NOMO-1 treated with DMSO at 0.1 percent for 48 hours (cell line): ENCODE data around the gene CHRM2.

Experiments
- DNase-seq: peaks from one replicate; lab custom pipeline; 2025; ENCODE audit not compliant: unreplicated experiment; lab: John Stamatoyannopoulos, UW

The CHRM2 gene

GRCh38 chr7:136956232-136956631 is 87.8 kb downstream of the CHRM2 start:
- DNase-seq: no peak

GRCh38 chr7:136956671-136957070 is 88.2 kb downstream of the CHRM2 start:
- DNase-seq: no peak

GRCh38 chr7:136957391-136957790 is 88.9 kb downstream of the CHRM2 start:
- no peak for DNase-seq

- no peak for DNase-seq
Observed at GRCh38 chr7:136958016-136958415, 89.6 kb downstream of the CHRM2 start.

- no peak for DNase-seq
Observed at GRCh38 chr7:136964347-136964746, 95.9 kb downstream of the CHRM2 start.

GRCh38 chr7:136966825-136967224 is 98.4 kb downstream of the CHRM2 start:
- no peak for DNase-seq

- DNase-seq: no peak
Observed at GRCh38 chr7:136969761-136970160, 101.3 kb downstream of the CHRM2 start.

- no peak for DNase-seq
Observed at GRCh38 chr7:136971776-136972175, 103.3 kb downstream of the CHRM2 start.

DNA sequence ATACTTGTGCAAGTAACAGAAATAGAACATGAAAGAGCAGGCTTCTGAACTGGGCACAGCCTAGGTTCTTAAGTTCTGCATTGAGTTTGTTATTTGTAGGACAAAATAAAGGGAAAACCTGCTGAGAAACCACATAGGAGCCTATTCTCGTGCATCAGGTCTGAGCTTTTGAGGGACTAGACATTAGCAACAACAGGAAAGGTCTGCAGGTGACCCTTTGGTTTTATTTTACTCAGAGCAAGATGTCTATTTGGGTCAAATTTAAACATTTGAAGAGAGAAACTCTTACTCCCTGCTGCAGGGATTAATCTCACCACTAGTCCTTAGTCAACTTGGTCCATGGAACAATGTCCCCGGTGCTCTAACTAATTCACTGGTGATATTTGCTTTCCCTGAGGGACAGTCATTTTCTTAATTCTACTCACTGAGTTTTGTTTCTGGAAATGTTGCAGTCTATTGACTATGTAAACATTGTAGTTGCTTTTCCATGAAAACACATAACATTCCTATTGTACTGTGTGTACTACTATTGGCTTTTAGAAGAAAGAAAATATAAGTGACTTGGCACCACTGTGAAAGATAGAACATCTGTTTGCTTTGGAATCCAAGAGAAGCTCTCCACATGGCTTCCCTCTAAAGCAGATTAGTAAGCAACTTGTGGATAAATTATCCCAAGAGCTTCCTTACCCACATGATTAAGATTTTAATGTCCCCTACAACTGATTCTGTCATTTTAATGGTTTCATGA is 108.2 kb downstream of the CHRM2 start:
- no peak for DNase-seq

GRCh38 chr7:136993377-136993776 is 124.9 kb downstream of the CHRM2 start:
- no peak for DNase-seq

DNA sequence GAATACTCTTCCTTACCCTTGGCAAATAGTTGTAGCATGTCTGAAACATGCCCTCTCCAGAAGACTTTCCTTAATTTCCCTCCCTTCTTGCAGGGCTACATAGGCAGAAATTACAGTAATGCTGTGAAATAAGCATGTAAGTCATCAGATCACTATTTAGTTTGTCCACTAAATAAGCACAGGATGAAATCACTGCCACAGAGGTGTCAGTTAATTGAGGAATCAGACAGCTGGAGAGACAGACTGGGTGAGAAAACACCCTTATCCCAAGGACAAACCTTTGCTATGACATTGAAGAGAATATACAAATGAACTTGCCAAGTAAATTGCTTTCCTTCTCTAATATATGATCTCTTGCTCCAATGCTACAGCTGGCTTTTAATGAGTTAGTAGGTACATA is 129.3 kb downstream of the CHRM2 start:
- DNase-seq: no peak

DNA sequence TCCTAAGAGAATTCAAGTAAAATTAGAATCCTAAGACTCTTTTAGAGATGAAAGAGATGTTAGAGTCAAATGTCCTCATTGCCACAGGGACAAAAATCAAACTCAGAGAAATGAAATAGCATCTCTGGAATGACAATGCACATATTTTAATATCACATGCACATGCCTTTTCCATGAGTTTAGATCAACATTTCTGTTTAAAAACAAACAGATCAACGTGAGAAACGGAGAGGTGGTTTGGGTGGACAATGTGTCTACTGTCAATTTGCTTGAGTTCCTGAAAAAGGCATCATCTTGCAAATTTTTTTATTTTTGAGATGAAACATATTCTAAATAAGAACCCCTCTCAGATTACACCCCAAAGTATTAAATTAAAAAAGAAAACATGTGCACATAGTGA is 130.0 kb downstream of the CHRM2 start:
- DNase-seq: no peak

- no peak for DNase-seq
Observed at GRCh38 chr7:137000621-137001020, 132.2 kb downstream of the CHRM2 start.

DNA sequence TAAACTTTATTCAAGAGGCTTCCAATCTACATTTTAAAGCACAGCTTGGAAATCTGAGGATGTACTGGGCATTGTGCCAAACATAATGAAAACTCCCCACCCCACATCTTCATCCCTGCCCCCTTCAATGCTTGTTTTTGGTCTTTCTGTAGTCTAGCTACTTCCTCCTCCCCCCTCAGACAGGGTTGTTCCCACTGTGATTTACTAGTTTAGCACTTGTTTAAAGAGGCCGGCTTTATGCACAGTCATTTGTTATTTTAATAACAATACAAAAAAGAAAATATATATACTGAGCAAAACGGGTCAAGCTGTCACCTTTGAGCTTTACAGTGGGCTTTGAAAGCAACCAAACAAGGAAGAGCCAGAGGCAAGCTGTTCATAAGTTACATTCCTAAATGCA is 132.6 kb downstream of the CHRM2 start:
- DNase-seq: no peak

GRCh38 chr7:137001478-137001877 is 133.0 kb downstream of the CHRM2 start:
- DNase-seq: no peak

DNA sequence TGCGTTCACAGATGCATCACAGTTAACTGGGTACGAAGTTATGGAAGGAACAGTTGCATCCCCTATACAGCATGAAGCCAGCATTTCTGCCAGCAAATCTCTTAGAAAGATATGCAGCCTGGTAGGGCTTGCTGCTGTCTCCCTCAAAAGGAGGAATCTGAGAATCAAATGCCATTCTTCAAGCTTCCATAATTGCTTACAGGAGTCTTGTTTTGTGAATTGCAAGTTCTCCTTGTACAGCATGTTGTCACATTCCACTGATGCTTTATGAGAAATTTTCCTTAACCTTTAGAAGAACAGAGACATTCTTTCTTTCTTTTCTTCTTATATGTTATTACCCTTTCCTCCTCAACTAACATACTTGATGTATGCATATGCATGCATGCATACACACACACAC is 134.6 kb downstream of the CHRM2 start:
- no peak for DNase-seq

DNA sequence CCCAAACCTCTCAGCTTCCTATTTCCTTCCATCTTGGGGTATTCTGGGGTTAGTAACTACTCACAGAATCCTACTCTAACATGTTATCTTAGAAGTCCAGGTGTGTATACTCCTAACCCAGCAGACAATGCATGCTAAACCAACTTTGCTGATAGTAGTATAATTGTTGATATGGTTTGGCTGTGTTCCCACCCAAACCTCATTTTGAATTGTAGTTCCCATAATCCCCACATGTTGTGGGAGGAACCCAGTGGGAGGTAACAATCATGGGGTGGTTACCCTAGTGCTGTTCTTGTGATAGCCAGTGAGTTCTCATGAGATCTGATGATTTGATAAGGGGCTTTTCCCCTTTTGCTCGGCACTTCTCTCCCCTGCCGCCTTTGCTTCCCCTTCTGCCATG is 135.1 kb downstream of the CHRM2 start:
- DNase-seq: no peak

DNA sequence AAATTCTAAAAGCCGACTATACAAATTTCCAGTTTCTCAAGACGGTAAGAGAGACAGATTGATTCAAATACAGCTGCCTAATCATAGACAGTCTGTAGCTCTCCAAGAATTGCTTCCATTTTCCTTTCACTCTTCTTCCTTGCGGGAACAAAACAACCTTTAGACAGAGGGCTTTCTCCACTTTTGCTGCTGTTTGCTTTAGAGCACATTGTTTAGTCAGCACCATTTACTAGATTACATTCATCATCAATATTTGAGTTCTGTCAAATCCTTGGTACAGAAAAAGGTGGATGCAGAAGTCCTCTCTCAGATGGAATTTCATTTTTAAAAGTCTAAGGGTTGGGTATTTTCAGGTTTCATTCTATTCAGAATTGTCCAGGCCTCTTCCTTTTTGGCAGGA is 137.4 kb downstream of the CHRM2 start:
- DNase-seq: no peak

DNA sequence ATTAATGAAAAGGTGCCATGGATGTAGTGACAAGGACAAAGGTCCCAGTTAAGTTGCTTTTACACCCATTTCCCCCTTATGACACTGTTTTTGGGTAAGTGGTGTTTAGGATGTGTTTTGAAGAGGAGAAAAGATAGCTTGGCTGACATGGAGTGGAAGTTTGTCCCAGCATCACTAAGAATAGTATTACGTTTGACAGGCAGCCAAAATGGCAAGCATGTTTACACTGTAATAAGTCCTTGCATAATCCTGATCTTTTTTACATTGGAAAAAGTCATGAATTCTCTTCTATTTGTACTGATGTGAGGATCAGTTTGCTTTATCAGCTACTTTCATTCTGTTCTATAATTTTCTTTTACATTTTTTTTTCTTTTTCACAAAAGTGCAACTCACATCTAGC is 137.8 kb downstream of the CHRM2 start:
- no peak for DNase-seq

GRCh38 chr7:137007001-137007694 is 138.7 kb downstream of the CHRM2 start:
- no peak for DNase-seq

DNA sequence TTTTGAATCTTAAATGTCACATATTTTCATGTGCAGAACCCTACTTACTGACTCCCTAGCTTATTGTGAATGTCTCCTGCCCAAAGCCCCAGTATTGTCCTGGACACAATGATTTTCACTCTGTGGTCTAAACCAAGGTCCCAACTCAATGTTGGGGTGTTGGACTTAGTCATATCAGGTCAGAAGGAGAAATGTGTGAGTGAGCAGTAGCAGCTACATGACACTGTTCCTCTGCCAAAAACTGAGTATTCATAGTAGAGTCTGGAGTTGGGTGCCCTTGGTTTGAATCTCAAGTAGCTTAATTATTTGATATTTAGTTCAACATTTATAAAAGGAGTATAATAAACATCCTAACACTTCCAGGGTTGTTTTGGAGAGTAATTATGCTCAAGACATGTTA is 141.0 kb downstream of the CHRM2 start:
- no peak for DNase-seq

DNA sequence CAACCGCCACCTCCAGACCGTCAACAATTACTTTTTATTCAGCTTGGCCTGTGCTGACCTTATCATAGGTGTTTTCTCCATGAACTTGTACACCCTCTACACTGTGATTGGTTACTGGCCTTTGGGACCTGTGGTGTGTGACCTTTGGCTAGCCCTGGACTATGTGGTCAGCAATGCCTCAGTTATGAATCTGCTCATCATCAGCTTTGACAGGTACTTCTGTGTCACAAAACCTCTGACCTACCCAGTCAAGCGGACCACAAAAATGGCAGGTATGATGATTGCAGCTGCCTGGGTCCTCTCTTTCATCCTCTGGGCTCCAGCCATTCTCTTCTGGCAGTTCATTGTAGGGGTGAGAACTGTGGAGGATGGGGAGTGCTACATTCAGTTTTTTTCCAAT is 146.6 kb downstream of the CHRM2 start:
- DNase-seq: no peak

GRCh38 chr7:137017221-137017620 is 148.8 kb downstream of the CHRM2 start:
- no peak for DNase-seq
